DND-41 (cell line): ENCODE results near the gene DIAPH2.

ENCODE experiments used
- ATAC-seq: fragments of 200-7000 bp; cut with Tn5 transposase; 3 replicates; pipeline ENCODE4 v1.9.1; 2021; ENCODE audit warnings: low read depth; ENCODE audit not compliant: insufficient read depth
- DNase-seq: peaks from one replicate; pipeline ENCODE4 v3.0.0-alpha.2; 2020
- H2AFZ ChIP-seq: 2 replicates; pipeline ENCODE4 v1.6.0; 2012; ENCODE audit warnings: low read depth, low read length
- H3K27ac ChIP-seq: 2 replicates; pipeline ENCODE4 v1.5.1; 2012; ENCODE audit warnings: low read length, inconsistent platforms
- H3K27me3 ChIP-seq: fragments of 200-600 bp; sonication (generic); 2 replicates; pipeline ENCODE4 v1.6.0; 2012; ENCODE audit warnings: low read length, mild to moderate bottlenecking, inconsistent platforms; ENCODE audit not compliant: insufficient read depth, poor library complexity
- H3K36me3 ChIP-seq: 2 replicates; pipeline ENCODE4 v1.5.1; 2012; ENCODE audit warnings: low read length, inconsistent platforms; ENCODE audit not compliant: insufficient read depth
- H3K4me1 ChIP-seq: 2 replicates; pipeline ENCODE4 v1.5.1; 2012; ENCODE audit warnings: mild to moderate bottlenecking, low read length; ENCODE audit not compliant: insufficient read depth
- H3K4me2 ChIP-seq: 2 replicates; pipeline ENCODE4 v1.6.0; 2012; ENCODE audit warnings: mild to moderate bottlenecking, moderate library complexity, low read length, inconsistent platforms; ENCODE audit not compliant: insufficient read depth
- H3K4me3 ChIP-seq, 2 experiments: fragments of 200-600 bp in 1 of 2; shearing (Covaris generic) in 1 of 2; 2 replicates each; pipeline ENCODE4 v1.5.1; 2012 to 2016; ENCODE audit warnings: inconsistent platforms in 2 of 2, low read length in 2 of 2, mild to moderate bottlenecking in 2 of 2, low read depth in 1 of 2, moderate library complexity in 1 of 2
- H3K79me2 ChIP-seq: 2 replicates; pipeline ENCODE4 v1.6.0; 2012; ENCODE audit warnings: low read length, inconsistent platforms; ENCODE audit not compliant: insufficient read depth
- H3K9ac ChIP-seq: 2 replicates; pipeline ENCODE4 v1.6.0; 2012; ENCODE audit warnings: low read depth, mild to moderate bottlenecking, inconsistent platforms, low read length, moderate library complexity
- H3K9me3 ChIP-seq: 2 replicates; pipeline ENCODE4 v1.5.1; 2012; ENCODE audit warnings: low read length, moderate library complexity, mild to moderate bottlenecking, inconsistent platforms; ENCODE audit not compliant: insufficient read depth, severe bottlenecking
- H4K20me1 ChIP-seq: 2 replicates; pipeline ENCODE4 v1.6.0; 2012; ENCODE audit warnings: low read length; ENCODE audit not compliant: insufficient read depth
- CTCF ChIP-seq: IDR thresholded peaks from 2 replicates; pipeline ENCODE4 v1.5.1; 2012; ENCODE audit warnings: borderline replicate concordance, low read length, moderate library complexity, mild to moderate bottlenecking; ENCODE audit not compliant: poor library complexity, severe bottlenecking; ENCODE audit errors: extremely low read depth
- EZH2 ChIP-seq: IDR thresholded peaks from 3 replicates; pipeline ENCODE4 v1.6.1; 2012; ENCODE audit warnings: borderline replicate concordance, low read depth, mild to moderate bottlenecking, moderate library complexity, low read length, inconsistent platforms; ENCODE audit not compliant: severe bottlenecking

DIAPH2 gene

DNA sequence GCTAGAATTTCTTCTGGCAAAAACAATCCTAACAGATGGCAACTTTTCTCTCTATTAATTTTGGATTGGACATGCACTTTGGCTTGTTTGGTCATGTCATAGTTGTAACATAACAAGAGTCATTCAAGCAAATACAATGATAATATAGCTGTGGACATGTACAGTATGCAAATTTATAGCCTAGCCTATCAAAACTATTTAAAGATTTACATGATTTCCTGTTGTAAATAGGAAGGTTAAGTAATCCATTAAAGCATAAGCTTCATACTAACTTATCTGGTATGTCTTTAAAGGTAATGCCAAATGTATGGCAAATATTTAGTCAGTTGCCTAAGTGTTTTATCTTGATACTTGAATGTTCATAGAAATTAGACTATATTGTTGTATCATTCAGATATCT, 244.4 kb downstream of the DIAPH2 start:
- no peak for DNase-seq
- no peaks in the 10 kb centered on the region for H3K36me3 ChIP-seq
- TF ChIP-seq CTCF (no peak), EZH2 (no peak)

DNA sequence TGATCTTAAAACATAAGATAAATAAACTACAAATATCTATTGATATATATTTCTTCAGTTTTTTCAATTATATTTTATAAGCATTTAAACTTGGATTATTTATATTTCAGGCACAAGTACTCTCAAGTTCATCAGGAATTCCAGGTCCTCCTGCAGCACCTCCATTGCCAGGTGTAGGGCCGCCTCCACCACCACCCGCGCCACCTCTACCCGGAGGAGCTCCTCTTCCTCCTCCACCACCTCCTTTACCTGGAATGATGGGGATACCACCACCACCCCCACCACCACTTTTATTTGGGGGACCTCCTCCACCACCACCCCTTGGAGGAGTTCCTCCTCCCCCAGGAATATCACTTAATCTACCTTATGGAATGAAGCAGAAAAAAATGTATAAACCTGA, 273.1 kb downstream of the DIAPH2 start:
- no peak for DNase-seq
- Histone ChIP-seq H3K4me2 (no peak overlapping the region), H3K9me3 (peaks cover 4% of the 10 kb centered on the region), H3K27me3 (no peaks in the 10 kb centered on the region), H3K9ac (no peak overlapping the region), H4K20me1 (no peaks in the 10 kb centered on the region), H3K4me3 (no peak overlapping the region), H2AFZ (no peak overlapping the region), H3K36me3 (peaks cover 14% of the 10 kb centered on the region), H3K27ac (no peak overlapping the region), H3K79me2 (no peaks in the 10 kb centered on the region), H3K4me1 (no peaks in the 10 kb centered on the region)
- ATAC-seq = no peak
- no peak for TF ChIP-seq CTCF
- no peak for TF ChIP-seq EZH2

More for the DNA sequence above, 244.4 kb downstream of the DIAPH2 start:
- Histone ChIP-seq H3K9me3 (no peaks in the 10 kb centered on the region), H3K4me1 (no peaks in the 10 kb centered on the region), H3K27me3 (no peaks in the 10 kb centered on the region), H4K20me1 (no peaks in the 10 kb centered on the region), H2AFZ (no peak overlapping the region), H3K27ac (no peak overlapping the region), H3K4me3 (no peak overlapping the region), H3K4me2 (no peak overlapping the region), H3K9ac (no peak overlapping the region), H3K79me2 (no peaks in the 10 kb centered on the region)
- no peak for ATAC-seq

DNA sequence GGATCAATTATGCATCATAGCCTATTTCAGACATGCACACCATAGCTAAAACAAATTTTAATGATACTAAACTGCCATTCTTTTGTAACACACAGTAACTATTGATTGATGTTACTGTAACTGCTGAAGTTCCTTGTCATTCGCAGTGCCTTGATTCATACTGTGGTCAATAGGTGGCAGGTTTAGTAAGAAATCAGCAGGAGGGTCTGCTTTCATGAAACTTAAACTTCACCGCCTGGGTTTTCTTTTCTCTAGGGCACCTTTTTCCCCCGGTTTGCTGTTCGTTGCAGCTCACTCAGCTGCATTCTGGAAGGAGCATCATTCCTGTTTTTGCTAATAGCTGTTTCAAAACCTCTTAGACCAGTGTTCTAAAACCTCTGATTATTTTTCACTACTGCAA, 287.2 kb downstream of the DIAPH2 start:
- Histone ChIP-seq H2AFZ (no peak overlapping the region), H3K9me3 (no peaks in the 10 kb centered on the region), H3K4me3 (no peak overlapping the region), H3K4me2 (no peak overlapping the region), H3K36me3 (no peaks in the 10 kb centered on the region), H3K4me1 (no peaks in the 10 kb centered on the region), H3K79me2 (no peaks in the 10 kb centered on the region), H3K27ac (no peak overlapping the region), H4K20me1 (no peaks in the 10 kb centered on the region), H3K9ac (no peak overlapping the region), H3K27me3 (no peaks in the 10 kb centered on the region)
- ATAC-seq = no peak
- DNase-seq = no peak
- no peak for TF ChIP-seq CTCF
- no peak for TF ChIP-seq EZH2

DNA sequence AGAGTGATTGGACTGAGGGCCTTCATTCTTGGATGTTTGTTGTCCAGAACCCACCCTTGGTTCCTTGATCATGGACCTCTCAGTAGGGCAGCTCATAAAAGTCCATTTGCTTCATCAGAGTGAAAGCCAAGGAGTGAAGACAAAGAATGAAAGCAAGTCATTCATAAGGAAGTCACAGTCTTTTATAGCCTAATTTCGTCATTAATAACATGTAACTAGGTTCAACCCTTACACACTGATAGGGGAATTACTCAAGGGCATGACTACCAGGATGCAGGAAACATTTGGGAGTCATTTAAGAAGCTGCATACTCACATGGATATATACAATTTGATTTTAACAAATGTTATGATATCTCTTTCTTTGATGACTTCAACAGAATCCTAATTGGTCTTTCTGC, 294.3 kb downstream of the DIAPH2 start:
- Histone ChIP-seq H3K4me1 (no peaks in the 10 kb centered on the region), H3K36me3 (peaks cover 7% of the 10 kb centered on the region; the same call in 1 of the 2 replicates), H3K4me3 (no peak overlapping the region), H3K79me2 (no peaks in the 10 kb centered on the region), H3K9me3 (no peaks in the 10 kb centered on the region), H3K27ac (no peak overlapping the region), H3K27me3 (no peaks in the 10 kb centered on the region), H3K4me2 (no peak overlapping the region), H4K20me1 (no peaks in the 10 kb centered on the region), H3K9ac (no peak overlapping the region), H2AFZ (no peak overlapping the region)
- no peak for TF ChIP-seq EZH2
- no peak for TF ChIP-seq CTCF
- DNase-seq (no peak), ATAC-seq (no peak)
